AG10803 (cell line): Measurements from ENCODE around the gene ROMO1.
A peak's percentile ranks its signal among the peaks of the same experiment; 100 is the strongest.

ENCODE experiments used
- DNase-seq: peaks from one replicate; pipeline ENCODE4 v3.0.0; 2010; ENCODE audit warnings: low read depth
- H3K4me3 ChIP-seq: 2 replicates; pipeline ENCODE4 v1.5.1; 2011; ENCODE audit warnings: mild to moderate bottlenecking, low read length, control low read depth
- CTCF ChIP-seq: conservative IDR thresholded peaks from 2 replicates; pipeline ENCODE4 v1.5.1; 2011; ENCODE audit warnings: mild to moderate bottlenecking, low read length, control low read depth, inconsistent platforms

The ROMO1 gene

DNA sequence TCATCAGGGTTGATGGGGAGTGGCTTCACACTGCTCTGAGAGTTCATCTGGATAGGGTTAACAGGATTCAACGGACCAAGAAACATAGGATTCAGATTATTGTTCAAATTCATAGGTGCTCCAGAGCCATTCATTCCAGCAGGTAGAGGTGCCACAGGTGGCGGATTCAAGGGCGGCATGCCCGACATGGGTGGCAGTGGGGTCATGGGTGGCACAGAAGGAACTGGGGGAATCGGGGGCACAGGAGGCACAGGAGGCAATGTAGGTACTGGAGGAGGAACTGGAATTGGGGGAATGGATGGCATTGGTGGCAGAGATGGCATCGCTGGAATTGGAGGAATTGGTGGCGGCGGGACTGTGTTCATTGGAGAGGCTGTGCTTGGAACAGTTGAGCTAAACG, 44.8 kb upstream of the ROMO1 start:
- no peak overlapping the region for H3K4me3 ChIP-seq
- DNase-seq, result no peak
- no peak for TF ChIP-seq CTCF

- no peak for TF ChIP-seq CTCF
- no peak overlapping the region for H3K4me3 ChIP-seq
- no peak for DNase-seq
Measured at GRCh38 chr20:35657271-35657670, 41.9 kb upstream of the ROMO1 start.

DNA sequence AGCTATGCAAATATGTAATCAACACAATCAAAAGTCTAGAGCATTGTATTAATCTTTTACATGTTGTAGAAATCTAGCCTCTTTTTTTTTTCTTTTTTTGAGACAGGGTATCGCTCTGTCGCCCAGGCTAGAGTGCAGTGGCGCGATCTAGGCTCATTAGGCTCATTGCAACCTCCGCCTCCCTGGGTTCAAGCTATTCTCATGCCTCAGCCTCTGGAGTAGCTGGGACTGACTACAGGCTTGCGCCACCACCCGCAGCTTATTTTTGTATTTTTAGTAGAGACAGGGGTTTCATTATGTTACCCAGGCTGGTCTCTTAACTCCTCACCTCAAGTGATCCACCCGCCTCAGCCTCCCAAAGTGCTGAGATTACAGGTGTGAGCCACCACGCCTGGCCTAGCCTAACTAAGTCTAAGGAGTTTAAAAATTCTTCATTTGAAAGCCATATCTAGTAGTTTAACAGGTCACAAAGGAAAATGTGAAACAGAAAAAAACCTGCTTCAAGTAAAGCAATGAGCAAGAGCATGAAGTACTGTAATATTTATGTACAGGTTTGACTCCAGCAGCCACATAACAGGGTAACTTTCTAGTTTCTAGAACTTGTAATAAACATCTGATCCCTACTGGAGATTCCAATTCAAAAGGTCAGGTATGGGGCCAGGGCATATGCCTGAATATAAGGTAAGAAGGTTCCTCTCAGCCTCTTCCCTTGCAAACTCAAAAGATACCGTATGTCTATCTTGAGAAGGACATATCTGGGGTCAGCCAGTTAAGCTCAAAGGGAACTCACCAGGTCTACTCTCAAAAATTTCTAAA, 38.9 kb upstream of the ROMO1 start:
- DNase-seq, result no peak
- TF ChIP-seq CTCF, result no peak
- no peak overlapping the region for H3K4me3 ChIP-seq

GRCh38 chr20:35661053-35661452, 38.2 kb upstream of the ROMO1 start:
- peak; percentile 4 for DNase-seq
- no peak for TF ChIP-seq CTCF
- no peak overlapping the region for H3K4me3 ChIP-seq

- peak overlapping the region; percentile 13 for H3K4me3 ChIP-seq
- no peak for TF ChIP-seq CTCF
- DNase-seq, result no peak
Measured at GRCh38 chr20:35661908-35662307, 37.3 kb upstream of the ROMO1 start.

- peak overlapping the region; percentile 97 for H3K4me3 ChIP-seq
- no peak for TF ChIP-seq CTCF
- no peak for DNase-seq
Measured at GRCh38 chr20:35662551-35662950, 36.7 kb upstream of the ROMO1 start.
